Liver (tissue), 9 donors: ENCODE data around the gene LGR6. TPM values are rescaled to one million over a fixed set of nuclear protein-coding genes. Genes with fewer than 3 reads are reported as not detected.

Experiments used
- DNase-seq: peaks from one replicate; pipeline ENCODE4 v3.0.0-alpha.2; 2017; ENCODE audit warnings: low spot score
- H3K27ac ChIP-seq, 2 donors: one replicate each; pipeline ENCODE4 v1.7.0; 2013; ENCODE audit warnings: inconsistent platforms in 2 of 2, low read length in 2 of 2, control low read depth in 1 of 2, low read depth in 1 of 2, mild to moderate bottlenecking in 1 of 2
- H3K27me3 ChIP-seq, 4 donors: one replicate each; pipeline versions ENCODE4 v1.6.1 to v1.7.0; 2013; ENCODE audit warnings: low read length in 3 of 4, inconsistent platforms in 1 of 4, mild to moderate bottlenecking in 1 of 4, moderate library complexity in 1 of 4; ENCODE audit not compliant: control insufficient read depth in 4 of 4, insufficient read depth in 4 of 4
- H3K36me3 ChIP-seq, 4 donors: one replicate each; pipeline versions ENCODE4 v1.6.1 to v1.7.0; 2013; ENCODE audit warnings: low read length in 3 of 4, mild to moderate bottlenecking in 3 of 4, low read depth in 1 of 4, moderate library complexity in 1 of 4; ENCODE audit not compliant: control insufficient read depth in 4 of 4, insufficient read depth in 3 of 4
- H3K4me1 ChIP-seq, 4 donors: one replicate each; pipeline versions ENCODE4 v1.6.1 to v1.7.0; 2013; ENCODE audit warnings: low read length in 3 of 4, mild to moderate bottlenecking in 3 of 4, moderate library complexity in 1 of 4; ENCODE audit not compliant: control insufficient read depth in 4 of 4, insufficient read depth in 4 of 4
- H3K4me3 ChIP-seq, 3 donors: one replicate each; pipeline versions ENCODE4 v1.6.1 to v1.7.0; 2013; ENCODE audit warnings: low read length in 3 of 3, control low read depth in 1 of 3, low read depth in 1 of 3, mild to moderate bottlenecking in 1 of 3
- H3K9ac ChIP-seq, 2 donors: one replicate each; pipeline ENCODE4 v1.7.0; 2013; ENCODE audit warnings: low read length in 2 of 2, mild to moderate bottlenecking in 2 of 2, moderate library complexity in 2 of 2, control low read depth in 1 of 2, low read depth in 1 of 2
- H3K9me3 ChIP-seq, 4 donors: one replicate each; pipeline versions ENCODE4 v1.6.1 to v1.7.0; 2013; ENCODE audit warnings: low read length in 3 of 4; ENCODE audit not compliant: control insufficient read depth in 4 of 4
- EGR1 ChIP-seq, 2 donors: IDR thresholded peaks; 2 replicates each; pipeline ENCODE4 v1.6.1; 2016 to 2018; ENCODE audit warnings: antibody characterized with exemption in 2 of 2, low read depth in 2 of 2
- FOXA1 ChIP-seq: IDR thresholded peaks from 2 replicates; pipeline ENCODE4 v1.6.1; 2016; ENCODE audit warnings: antibody characterized with exemption
- FOXA2 ChIP-seq: IDR thresholded peaks from 2 replicates; pipeline ENCODE4 v1.6.1; 2016; ENCODE audit warnings: antibody characterized with exemption
- GABPA ChIP-seq, 2 donors: IDR thresholded peaks in 1 of 2; conservative IDR thresholded peaks in 1 of 2; 2 replicates each; pipeline ENCODE4 v1.6.1; 2016; ENCODE audit warnings: antibody characterized with exemption in 2 of 2, mild to moderate bottlenecking in 1 of 2, moderate library complexity in 1 of 2
- HNF4A ChIP-seq, 2 donors: conservative IDR thresholded peaks; 2 replicates each; pipeline ENCODE4 v1.6.1; 2016; ENCODE audit warnings: antibody characterized with exemption in 2 of 2, mild to moderate bottlenecking in 2 of 2
- HNF4G ChIP-seq: IDR thresholded peaks from 2 replicates; pipeline ENCODE4 v1.6.1; 2016; ENCODE audit warnings: antibody characterized with exemption
- JUND ChIP-seq, 2 donors: IDR thresholded peaks; 2 replicates each; pipeline ENCODE4 v1.6.1; 2016; ENCODE audit warnings: antibody characterized with exemption in 2 of 2
- NR2F2 ChIP-seq: IDR thresholded peaks from 2 replicates; pipeline ENCODE4 v1.6.1; 2016; ENCODE audit warnings: antibody characterized with exemption
- RAD21 ChIP-seq, 2 donors: IDR thresholded peaks; 2 replicates each; pipeline ENCODE4 v1.6.1; 2016; ENCODE audit warnings: antibody characterized with exemption in 2 of 2, mild to moderate bottlenecking in 2 of 2
- RXRA ChIP-seq, 2 donors: IDR thresholded peaks; 2 replicates each; pipeline ENCODE4 v1.6.1; 2017 to 2018; ENCODE audit warnings: antibody characterized with exemption in 2 of 2, mild to moderate bottlenecking in 1 of 2
- SP1 ChIP-seq: IDR thresholded peaks from 2 replicates; pipeline ENCODE4 v1.6.1; 2018; ENCODE audit warnings: antibody characterized with exemption, mild to moderate bottlenecking
- TAF1 ChIP-seq: conservative IDR thresholded peaks from 2 replicates; pipeline ENCODE4 v1.6.1; 2016; ENCODE audit warnings: antibody characterized with exemption, mild to moderate bottlenecking
- YY1 ChIP-seq: IDR thresholded peaks from 2 replicates; pipeline ENCODE4 v1.6.1; 2016; ENCODE audit warnings: antibody characterized with exemption, mild to moderate bottlenecking
- WGBS: extraction: QIAGEN DNeasy Blood & Tissue Kit; methylation state at CpG from one replicate; pipeline ENCODE4 v1.1.7; 2013; 5-methylcytosine and 5-hydroxymethylcytosine counted together
- polyA plus RNA-seq, 2 donors: library from polyadenylated mRNA; stranded (reverse) in 1 of 2; unstranded in 1 of 2; fragments of 200-250 nt in 1 of 2; fragments of >200 nt in 1 of 2; fragmentation: Nextera tagmentation in 1 of 2; extraction: Ambion mirVana in 1 of 2; gene quantifications; one replicate each; pipeline versions ENCODE4 v1.2.1 to v1.2.3, GENCODE V29; 2013 to 2015
- total RNA-seq, 2 donors: library from RNA; depleted of rRNA; stranded (reverse); fragments of >200 nt; gene quantifications; one replicate each; pipeline ENCODE4 v1.2.3, GENCODE V29; 2014
- TF ChIP-seq, protein P1 (sequence below): IDR thresholded peaks from 2 replicates; pipeline ENCODE4 v1.6.1; 2016; ENCODE audit warnings: antibody characterized with exemption
- TF ChIP-seq, protein P2 (sequence below): IDR thresholded peaks from 2 replicates; pipeline ENCODE4 v1.6.1; 2016; ENCODE audit warnings: antibody characterized with exemption, mild to moderate bottlenecking
- TF ChIP-seq, protein P3 (sequence below): IDR thresholded peaks from 2 replicates; pipeline ENCODE4 v1.6.1; 2016; ENCODE audit warnings: antibody characterized with exemption
- TF ChIP-seq, protein P4 (sequence below): IDR thresholded peaks from 2 replicates; pipeline ENCODE4 v1.6.1; 2016; ENCODE audit warnings: antibody characterized with exemption
- TF ChIP-seq, protein P5 (sequence below): fragments of 150-350 bp; IDR thresholded peaks from 2 replicates; pipeline ENCODE4 v1.5.1; 2017; ENCODE audit warnings: improper control_type of control experiment, low read depth, low read length; ENCODE audit not compliant: missing input control
- donor health status: healthy.
- donor health status: healthy.
- donor health status: healthy.
- donor health status: healthy.
- donor health status: healthy.

The LGR6 gene
- total and polyA plus RNA-seq, 4 donors, result 0.05 to 1.2 (median 0.75) TPM

DNA sequence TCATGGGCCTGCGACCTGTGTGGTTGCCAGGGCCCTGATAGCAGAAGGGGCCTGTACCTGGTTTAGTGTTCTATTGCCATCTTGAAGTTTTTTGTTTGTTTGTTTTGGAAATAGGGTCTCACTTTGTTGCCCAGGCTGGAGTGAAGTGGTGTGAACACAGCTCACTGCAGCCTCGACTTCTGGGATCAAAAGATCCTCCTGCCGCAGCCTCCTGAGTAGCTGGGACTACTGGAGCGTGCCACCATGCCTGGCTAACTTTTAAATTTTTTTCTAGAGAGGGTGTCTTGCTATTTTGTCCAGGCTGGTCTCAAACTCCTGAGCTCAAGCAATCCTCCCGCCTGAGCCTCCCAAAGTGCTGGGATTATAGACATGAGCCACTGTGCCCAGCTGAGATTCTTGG, 75.2 kb downstream of the LGR6 start:
- TF ChIP-seq, protein P1, sequence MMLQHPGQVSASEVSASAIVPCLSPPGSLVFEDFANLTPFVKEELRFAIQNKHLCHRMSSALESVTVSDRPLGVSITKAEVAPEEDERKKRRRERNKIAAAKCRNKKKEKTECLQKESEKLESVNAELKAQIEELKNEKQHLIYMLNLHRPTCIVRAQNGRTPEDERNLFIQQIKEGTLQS, result no peak
- TF ChIP-seq, protein P2, sequence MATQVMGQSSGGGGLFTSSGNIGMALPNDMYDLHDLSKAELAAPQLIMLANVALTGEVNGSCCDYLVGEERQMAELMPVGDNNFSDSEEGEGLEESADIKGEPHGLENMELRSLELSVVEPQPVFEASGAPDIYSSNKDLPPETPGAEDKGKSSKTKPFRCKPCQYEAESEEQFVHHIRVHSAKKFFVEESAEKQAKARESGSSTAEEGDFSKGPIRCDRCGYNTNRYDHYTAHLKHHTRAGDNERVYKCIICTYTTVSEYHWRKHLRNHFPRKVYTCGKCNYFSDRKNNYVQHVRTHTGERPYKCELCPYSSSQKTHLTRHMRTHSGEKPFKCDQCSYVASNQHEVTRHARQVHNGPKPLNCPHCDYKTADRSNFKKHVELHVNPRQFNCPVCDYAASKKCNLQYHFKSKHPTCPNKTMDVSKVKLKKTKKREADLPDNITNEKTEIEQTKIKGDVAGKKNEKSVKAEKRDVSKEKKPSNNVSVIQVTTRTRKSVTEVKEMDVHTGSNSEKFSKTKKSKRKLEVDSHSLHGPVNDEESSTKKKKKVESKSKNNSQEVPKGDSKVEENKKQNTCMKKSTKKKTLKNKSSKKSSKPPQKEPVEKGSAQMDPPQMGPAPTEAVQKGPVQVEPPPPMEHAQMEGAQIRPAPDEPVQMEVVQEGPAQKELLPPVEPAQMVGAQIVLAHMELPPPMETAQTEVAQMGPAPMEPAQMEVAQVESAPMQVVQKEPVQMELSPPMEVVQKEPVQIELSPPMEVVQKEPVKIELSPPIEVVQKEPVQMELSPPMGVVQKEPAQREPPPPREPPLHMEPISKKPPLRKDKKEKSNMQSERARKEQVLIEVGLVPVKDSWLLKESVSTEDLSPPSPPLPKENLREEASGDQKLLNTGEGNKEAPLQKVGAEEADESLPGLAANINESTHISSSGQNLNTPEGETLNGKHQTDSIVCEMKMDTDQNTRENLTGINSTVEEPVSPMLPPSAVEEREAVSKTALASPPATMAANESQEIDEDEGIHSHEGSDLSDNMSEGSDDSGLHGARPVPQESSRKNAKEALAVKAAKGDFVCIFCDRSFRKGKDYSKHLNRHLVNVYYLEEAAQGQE, result no peak
- no peaks in the 10 kb centered on the region for H3K4me1 ChIP-seq
- H3K9me3 ChIP-seq, result no peaks in the 10 kb centered on the region
- no peaks in the 10 kb centered on the region for H3K36me3 ChIP-seq
- no peak overlapping the region for H3K4me3 ChIP-seq
- 92% methylated on average over 5 of the region's 5 CpGs for WGBS
- DNase-seq, result no peak
- H3K27me3 ChIP-seq, result peaks cover 0 to 3% (median 0%) of the 10 kb centered on the region in 4 donors
- no peak overlapping the region for H3K27ac ChIP-seq
- H3K9ac ChIP-seq, result no peak overlapping the region

DNA sequence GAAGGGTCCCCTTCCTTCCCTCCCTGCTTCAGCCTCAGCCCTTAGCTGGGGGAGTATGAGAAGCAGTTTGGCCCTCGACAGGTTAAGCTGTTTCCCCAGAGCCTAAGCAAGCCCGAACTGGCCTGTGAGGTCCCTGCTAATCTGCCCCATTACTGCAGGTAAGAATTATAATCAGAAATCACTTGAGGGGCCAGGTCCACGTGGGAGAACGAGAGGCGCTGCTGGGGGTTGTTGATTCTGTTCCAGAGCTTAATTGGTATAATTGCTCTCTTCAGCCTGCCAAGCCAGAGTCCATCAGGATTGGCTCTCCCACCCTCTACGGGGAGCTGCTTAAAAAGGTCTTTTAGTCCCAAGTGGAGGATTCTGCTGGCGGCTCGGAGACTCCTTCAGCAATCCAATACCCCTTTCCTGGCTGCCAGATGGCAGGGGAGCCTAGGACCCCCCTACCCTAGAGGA, 77.3 kb downstream of the LGR6 start:
- H3K9me3 ChIP-seq, result no peaks in the 10 kb centered on the region
- H3K36me3 ChIP-seq, result no peaks in the 10 kb centered on the region
- no peak overlapping the region for H3K9ac ChIP-seq
- no peaks in the 10 kb centered on the region for H3K4me1 ChIP-seq
- H3K27me3 ChIP-seq, result no peaks in the 10 kb centered on the region
- no peak overlapping the region for H3K4me3 ChIP-seq
- whole genome bisulfite sequencing, result 64% methylated on average over 8 of the region's 8 CpGs
- no peak for DNase-seq
- H3K27ac ChIP-seq, result no peak overlapping the region
- no peak for TF ChIP-seq YY1
- TF ChIP-seq FOXA2, result no peak
- TF ChIP-seq TAF1, result no peak
- no peak for TF ChIP-seq JUND (IDR thresholded peaks at IDR 0.05)
- no peak for TF ChIP-seq RAD21 (IDR thresholded peaks at IDR 0.05)
- no peak for TF ChIP-seq GABPA (IDR thresholded peaks at IDR 0.05 in 1 of 2, conservative IDR thresholded peaks at IDR 0.05 in 1 of 2)
- TF ChIP-seq FOXA1, result no peak
- TF ChIP-seq, protein P3, sequence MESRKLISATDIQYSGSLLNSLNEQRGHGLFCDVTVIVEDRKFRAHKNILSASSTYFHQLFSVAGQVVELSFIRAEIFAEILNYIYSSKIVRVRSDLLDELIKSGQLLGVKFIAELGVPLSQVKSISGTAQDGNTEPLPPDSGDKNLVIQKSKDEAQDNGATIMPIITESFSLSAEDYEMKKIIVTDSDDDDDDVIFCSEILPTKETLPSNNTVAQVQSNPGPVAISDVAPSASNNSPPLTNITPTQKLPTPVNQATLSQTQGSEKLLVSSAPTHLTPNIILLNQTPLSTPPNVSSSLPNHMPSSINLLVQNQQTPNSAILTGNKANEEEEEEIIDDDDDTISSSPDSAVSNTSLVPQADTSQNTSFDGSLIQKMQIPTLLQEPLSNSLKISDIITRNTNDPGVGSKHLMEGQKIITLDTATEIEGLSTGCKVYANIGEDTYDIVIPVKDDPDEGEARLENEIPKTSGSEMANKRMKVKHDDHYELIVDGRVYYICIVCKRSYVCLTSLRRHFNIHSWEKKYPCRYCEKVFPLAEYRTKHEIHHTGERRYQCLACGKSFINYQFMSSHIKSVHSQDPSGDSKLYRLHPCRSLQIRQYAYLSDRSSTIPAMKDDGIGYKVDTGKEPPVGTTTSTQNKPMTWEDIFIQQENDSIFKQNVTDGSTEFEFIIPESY, result no peak
- TF ChIP-seq, protein P4, sequence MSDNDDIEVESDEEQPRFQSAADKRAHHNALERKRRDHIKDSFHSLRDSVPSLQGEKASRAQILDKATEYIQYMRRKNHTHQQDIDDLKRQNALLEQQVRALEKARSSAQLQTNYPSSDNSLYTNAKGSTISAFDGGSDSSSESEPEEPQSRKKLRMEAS, result no peak
- TF ChIP-seq RXRA (IDR thresholded peaks at IDR 0.05), result no peak
- TF ChIP-seq, protein P5, sequence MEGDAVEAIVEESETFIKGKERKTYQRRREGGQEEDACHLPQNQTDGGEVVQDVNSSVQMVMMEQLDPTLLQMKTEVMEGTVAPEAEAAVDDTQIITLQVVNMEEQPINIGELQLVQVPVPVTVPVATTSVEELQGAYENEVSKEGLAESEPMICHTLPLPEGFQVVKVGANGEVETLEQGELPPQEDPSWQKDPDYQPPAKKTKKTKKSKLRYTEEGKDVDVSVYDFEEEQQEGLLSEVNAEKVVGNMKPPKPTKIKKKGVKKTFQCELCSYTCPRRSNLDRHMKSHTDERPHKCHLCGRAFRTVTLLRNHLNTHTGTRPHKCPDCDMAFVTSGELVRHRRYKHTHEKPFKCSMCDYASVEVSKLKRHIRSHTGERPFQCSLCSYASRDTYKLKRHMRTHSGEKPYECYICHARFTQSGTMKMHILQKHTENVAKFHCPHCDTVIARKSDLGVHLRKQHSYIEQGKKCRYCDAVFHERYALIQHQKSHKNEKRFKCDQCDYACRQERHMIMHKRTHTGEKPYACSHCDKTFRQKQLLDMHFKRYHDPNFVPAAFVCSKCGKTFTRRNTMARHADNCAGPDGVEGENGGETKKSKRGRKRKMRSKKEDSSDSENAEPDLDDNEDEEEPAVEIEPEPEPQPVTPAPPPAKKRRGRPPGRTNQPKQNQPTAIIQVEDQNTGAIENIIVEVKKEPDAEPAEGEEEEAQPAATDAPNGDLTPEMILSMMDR, result no peak
- TF ChIP-seq HNF4A (conservative IDR thresholded peaks at IDR 0.05), result no peak
- TF ChIP-seq, protein P1, result no peak
- TF ChIP-seq EGR1 (IDR thresholded peaks at IDR 0.05; ENCODE audit: low read depth in 2 of 2), result no peak
- no peak for TF ChIP-seq NR2F2
- TF ChIP-seq, protein P2, result no peak
- TF ChIP-seq SP1, result no peak
- no peak for TF ChIP-seq HNF4G
